B cell (primary cell): Measurements from ENCODE around the gene COA8.

Source experiments
- EZH2 ChIP-seq: IDR thresholded peaks from 2 replicates; pipeline ENCODE4 v1.6.1; 2012; ENCODE audit warnings: borderline replicate concordance, low read depth, mild to moderate bottlenecking, moderate library complexity, low read length; ENCODE audit not compliant: insufficient read depth, poor library complexity, severe bottlenecking
- TF ChIP-seq, protein P1 (sequence below): fragments of 200-600 bp; IDR thresholded peaks from one replicate; pipeline ENCODE4 v1.8.0; 2022; ENCODE audit warnings: antibody characterized with exemption, mild to moderate bottlenecking

DNA sequence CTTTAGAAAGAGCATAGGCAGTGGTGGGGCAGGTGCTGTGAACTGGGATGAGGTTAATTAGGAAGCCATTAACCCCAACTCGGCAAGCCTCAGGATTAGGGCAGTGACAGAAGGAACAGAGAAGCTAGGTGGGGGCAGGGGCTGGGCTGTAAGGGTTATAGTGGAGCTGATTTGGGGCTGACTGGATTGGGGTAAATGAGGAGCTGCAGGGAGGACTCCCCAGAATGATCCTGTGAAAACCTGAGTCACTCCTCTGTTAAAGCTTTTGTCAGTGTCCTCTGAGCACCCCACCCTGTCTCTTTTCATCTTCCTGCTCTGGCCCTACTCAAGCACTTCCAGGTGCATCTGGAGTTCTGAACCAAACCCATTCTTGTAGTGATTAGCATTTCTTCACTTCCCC lies 70.6 kb downstream of the COA8 start:
- TF ChIP-seq, protein P1, sequence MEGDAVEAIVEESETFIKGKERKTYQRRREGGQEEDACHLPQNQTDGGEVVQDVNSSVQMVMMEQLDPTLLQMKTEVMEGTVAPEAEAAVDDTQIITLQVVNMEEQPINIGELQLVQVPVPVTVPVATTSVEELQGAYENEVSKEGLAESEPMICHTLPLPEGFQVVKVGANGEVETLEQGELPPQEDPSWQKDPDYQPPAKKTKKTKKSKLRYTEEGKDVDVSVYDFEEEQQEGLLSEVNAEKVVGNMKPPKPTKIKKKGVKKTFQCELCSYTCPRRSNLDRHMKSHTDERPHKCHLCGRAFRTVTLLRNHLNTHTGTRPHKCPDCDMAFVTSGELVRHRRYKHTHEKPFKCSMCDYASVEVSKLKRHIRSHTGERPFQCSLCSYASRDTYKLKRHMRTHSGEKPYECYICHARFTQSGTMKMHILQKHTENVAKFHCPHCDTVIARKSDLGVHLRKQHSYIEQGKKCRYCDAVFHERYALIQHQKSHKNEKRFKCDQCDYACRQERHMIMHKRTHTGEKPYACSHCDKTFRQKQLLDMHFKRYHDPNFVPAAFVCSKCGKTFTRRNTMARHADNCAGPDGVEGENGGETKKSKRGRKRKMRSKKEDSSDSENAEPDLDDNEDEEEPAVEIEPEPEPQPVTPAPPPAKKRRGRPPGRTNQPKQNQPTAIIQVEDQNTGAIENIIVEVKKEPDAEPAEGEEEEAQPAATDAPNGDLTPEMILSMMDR: no peak
- TF ChIP-seq EZH2: no peak
